HepG2 (cell line): ENCODE results near the gene NLGN2. TPM values are rescaled to one million over a fixed set of nuclear protein-coding genes. Genes with fewer than 3 reads are reported as not detected.
A peak's percentile ranks its signal among the peaks of the same experiment; 100 is the strongest.
"Not testable (repeated sequence)": the region's sequence is repeated elsewhere in the genome, so short reads cannot be mapped to it uniquely, and the experiment has no call there.

Experiments
- ATAC-seq: fragments of 200-7000 bp; cut with Tn5 transposase; 3 replicates; pipeline ENCODE4 v1.9.1; 2020; ENCODE audit warnings: mild to moderate bottlenecking, moderate library complexity
- BruUV-seq: library from RNA; stranded (reverse); fragments of 400-500 nt; replicated peaks from 2 replicates; lab custom pipeline; 2021; lab: Mats Ljungman, UMichigan
- CTCF ChIA-PET: fragments of 300-600 bp; formaldehyde crosslinking; extraction: SDS; loops from one replicate; lab custom pipeline; 2021; ENCODE audit warnings: low total read pairs, inconsistent platforms, low intra/inter-chr PET ratio; lab: Yijun Ruan, JAX
- POLR2A ChIA-PET: fragments of 350-600 bp; sonication (Branson Sonifier 250); formaldehyde crosslinking; loops from one replicate; lab custom pipeline; 2020; ENCODE audit warnings: antibody characterized with exemption, inconsistent platforms; lab: Yijun Ruan, JAX
- DNase-seq: peaks from one replicate; pipeline ENCODE4 v3.0.0-alpha.2; 2015; ENCODE audit warnings: low spot score
- FAIRE-seq: peaks from 3 replicates; lab custom pipeline; 2011; peaks lifted over from hg19 to GRCh38; lab: Jason Lieb, UNC
- H2AFZ ChIP-seq: one replicate; pipeline ENCODE4 v1.6.1; 2011; ENCODE audit warnings: low read length, inconsistent platforms
- H3K27ac ChIP-seq: fragments of 300-600 bp; 3 replicates; pipeline ENCODE4 v1.8.0; 2011; ENCODE audit warnings: mixed run types, mild to moderate bottlenecking, mixed read lengths, low read length, inconsistent platforms; ENCODE audit not compliant: insufficient read depth; ENCODE audit errors: extremely low read length
- H3K27me3 ChIP-seq, 2 experiments: fragments of 200-600 bp in 1 of 2; 2 replicates in 1 of 2; 3 replicates in 1 of 2; pipeline versions ENCODE4 v1.6.0 to v1.8.0; 2011; ENCODE audit warnings: low read length in 2 of 2, mild to moderate bottlenecking in 2 of 2, moderate library complexity in 2 of 2, inconsistent platforms in 1 of 2; ENCODE audit not compliant: insufficient read depth in 2 of 2, control insufficient read depth in 1 of 2
- H3K36me3 ChIP-seq, 2 experiments: fragments of 200-600 bp in 1 of 2; replicated peaks in 1 of 2; 2 replicates in 1 of 2; 3 replicates in 1 of 2; pipeline versions ENCODE4 v1.5.1 to v1.8.0; 2011; ENCODE audit warnings: low read length in 2 of 2, inconsistent platforms in 1 of 2; ENCODE audit not compliant: insufficient read depth in 2 of 2, control insufficient read depth in 1 of 2
- H3K4me1 ChIP-seq: 2 replicates; pipeline ENCODE4 v1.5.1; 2012; ENCODE audit warnings: low read length, inconsistent platforms; ENCODE audit not compliant: insufficient read depth
- H3K4me2 ChIP-seq: 2 replicates; pipeline ENCODE4 v1.6.0; 2011; ENCODE audit warnings: low read depth, low read length, inconsistent platforms
- H3K4me3 ChIP-seq, 3 experiments: fragments of 200-600 bp in 1 of 3; sonication (generic), shearing (Covaris generic) in 1 of 3; replicated peaks in 1 of 3; 2 replicates each; pipeline ENCODE4 v1.5.1; 2011 to 2016; ENCODE audit warnings: low read length in 3 of 3, inconsistent platforms in 2 of 3, low read depth in 2 of 3, mild to moderate bottlenecking in 2 of 3, control low read depth in 1 of 3, mixed read lengths in 1 of 3; ENCODE audit not compliant: insufficient read depth in 1 of 3
- H3K79me2 ChIP-seq: one replicate; pipeline ENCODE4 v1.6.1; 2011; ENCODE audit warnings: low read length, inconsistent platforms; ENCODE audit not compliant: insufficient read depth
- H3K9ac ChIP-seq: 2 replicates; pipeline ENCODE4 v1.6.0; 2011; ENCODE audit warnings: mild to moderate bottlenecking, low read depth, low read length, inconsistent platforms; ENCODE audit not compliant: insufficient read depth
- H3K9me3 ChIP-seq: 2 replicates; pipeline ENCODE4 v1.5.1; 2012; ENCODE audit warnings: mild to moderate bottlenecking, low read length
- H4K20me1 ChIP-seq: 2 replicates; pipeline ENCODE4 v1.6.0; 2011; ENCODE audit warnings: inconsistent platforms, mild to moderate bottlenecking, low read length, moderate library complexity; ENCODE audit not compliant: insufficient read depth
- WGBS: methylation state at CpG from one replicate; pipeline ENCODE4 v1.1.6; 2017; ENCODE audit warnings: low lambda C conversion rate; 5-methylcytosine and 5-hydroxymethylcytosine counted together
- in situ Hi-C: cut with HindIII; loops from 2 replicates; pipeline ENCODE4 v1.10.0; 2017; ENCODE audit warnings: low pct_unique_long_range_greater_than_20kb; ENCODE audit not compliant: extremely low pct_ligation_motif_present
- intact Hi-C: fragments of 100-400 bp; cut with micrococcal nuclease; formaldehyde crosslinking; loops from one replicate; pipeline ENCODE4 v1.10.0; 2022; ENCODE audit not compliant: unreplicated experiment
- polyA plus RNA-seq, 8 experiments: library from polyadenylated mRNA; depleted of rRNA in 3 of 8; stranded (reverse) in 7 of 8; unstranded in 1 of 8; fragments of >200 nt; fragmentation: Illumina TruSeq in 4 of 8; extraction: Trizol in 4 of 8; gene quantifications; 2 replicates each; pipeline versions ENCODE4 v1.2.1 to v1.2.3, GENCODE V29; 2011 to 2016; ENCODE audit warnings: low read depth in 4 of 8, missing spikeins in 1 of 8, mixed read lengths in 1 of 8; ENCODE audit not compliant: insufficient read depth in 1 of 8
- total RNA-seq, 5 experiments: library from RNA; depleted of rRNA; stranded (reverse); fragments of >200 nt; fragmentation: Illumina TruSeq; extraction: Trizol; gene quantifications; 2 replicates each; pipeline ENCODE4 v1.2.3, GENCODE V29; 2016; ENCODE audit warnings: low read depth in 1 of 5
- TF ChIP-seq, protein P1 (sequence below): sonication (generic); formaldehyde crosslinking; IDR thresholded peaks from 2 replicates; pipeline ENCODE4 v1.5.1; 2020; ENCODE audit warnings: missing genetic modification reagents, mild to moderate bottlenecking, borderline replicate concordance

Gene NLGN2
- total and polyA plus RNA-seq, 2 of the 13 experiments (the other 11 are each of a cell fraction or from before 2014, with no cell fraction given): 1.9 to 11.0 TPM

DNA sequence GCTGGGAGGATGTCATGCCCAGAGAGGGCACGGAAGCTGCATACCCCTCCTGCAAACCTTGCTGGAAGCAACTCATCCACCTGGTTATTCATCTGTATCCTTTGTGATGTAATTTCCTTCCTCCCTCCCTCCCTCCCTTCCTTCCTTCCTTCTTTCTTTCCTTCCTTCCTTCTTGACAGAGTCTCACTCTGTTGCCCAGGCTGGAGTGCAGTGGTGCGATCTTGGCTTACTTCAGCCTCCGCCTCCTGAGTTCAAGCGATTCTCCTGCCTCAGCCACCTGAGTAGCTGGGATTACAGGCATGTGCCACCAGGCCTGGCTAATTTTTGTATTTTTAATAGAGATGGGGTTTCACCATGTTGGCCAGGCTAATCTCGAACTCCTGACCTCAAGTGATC lies 39.0 kb upstream of the NLGN2 start:
- in situ Hi-C loops, FAIRE-seq, intact Hi-C loops, H3K36me3 ChIP-seq, ATAC-seq, H2AFZ ChIP-seq, H3K9ac ChIP-seq, H3K27ac ChIP-seq, H4K20me1 ChIP-seq, H3K9me3 ChIP-seq, H3K79me2 ChIP-seq, H3K4me3 ChIP-seq, DNase-seq, BruUV-seq, CTCF ChIA-PET, H3K4me2 ChIP-seq: not testable (repeated sequence)
- H3K4me1 ChIP-seq: peaks cover 14% of the 10 kb centered on the region
- 76% methylated on average over 5 of the region's 5 CpGs for WGBS
- peaks cover 0 to 14% of the 10 kb centered on the region in 2 experiments; a peak in 3 of 5 replicates for H3K27me3 ChIP-seq
- POLR2A ChIA-PET: interaction anchor here (1.2 kb wide), 1 partner anchor 35 kb away, joined by 3 read pairs; the partner anchor contains the start of gene TMEM256

DNA sequence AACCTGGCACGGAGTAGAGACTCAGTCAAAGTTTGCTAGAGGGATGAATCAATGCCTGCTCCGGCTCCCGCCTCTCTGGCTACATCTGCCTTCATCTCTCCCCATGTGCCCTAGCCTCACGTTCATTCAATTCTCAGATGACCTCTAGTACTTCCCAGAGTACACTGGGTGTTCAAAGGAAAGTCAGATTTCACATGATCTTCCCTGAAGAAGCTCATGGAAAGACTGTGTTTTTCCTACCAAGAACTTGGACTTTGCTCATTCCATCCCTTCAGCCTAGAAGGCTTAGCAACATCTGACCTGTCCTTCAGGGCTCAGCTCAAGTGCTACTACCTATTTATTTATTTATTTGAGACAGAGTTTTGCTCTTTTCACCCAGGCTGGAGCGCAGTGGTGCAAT lies 37.8 kb upstream of the NLGN2 start:
- Histone ChIP-seq H4K20me1 (no peaks in the 10 kb centered on the region), H2AFZ (no peak overlapping the region), H3K9ac (no peak overlapping the region), H3K27me3 (peaks cover 0 to 14% of the 10 kb centered on the region in 2 experiments; a peak in 3 of 5 replicates), H3K9me3 (no peaks in the 10 kb centered on the region), H3K4me3 (no peak overlapping the region), H3K4me2 (no peak overlapping the region), H3K79me2 (no peaks in the 10 kb centered on the region), H3K36me3 (no peaks in the 10 kb centered on the region), H3K4me1 (peaks cover 10% of the 10 kb centered on the region), H3K27ac (no peak overlapping the region)
- DNase-seq (no peak), FAIRE-seq (no peak), ATAC-seq (peak; percentile 60; the same call in 2 of the 3 replicates)
- BruUV-seq: no TSS peak
- WGBS: 1% methylated on average over 5 of the region's 5 CpGs
- TF ChIP-seq, protein P1, sequence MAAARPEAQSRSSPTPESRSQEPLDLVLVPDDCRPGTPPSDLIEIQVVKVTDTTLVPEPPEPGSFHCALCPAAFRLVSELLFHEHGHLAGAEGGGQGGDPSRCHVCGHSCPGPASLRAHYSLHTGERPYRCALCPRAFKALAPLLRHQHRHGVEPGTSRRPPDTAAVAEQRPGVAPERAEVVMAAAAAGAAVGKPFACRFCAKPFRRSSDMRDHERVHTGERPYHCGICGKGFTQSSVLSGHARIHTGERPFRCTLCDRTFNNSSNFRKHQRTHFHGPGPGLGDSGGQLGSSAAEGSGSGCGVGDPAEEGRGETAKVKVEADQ (CRISPR knock-in tag): no peak
- ChIA-PET CTCF (no interaction called here), POLR2A (interaction anchor here (1.1 to 1.6 kb wide), 3 partner anchors 10 to 76 kb away, joined by 3 to 8 read pairs (median 3); partner anchors contain the start of gene TMEM256)
- intact Hi-C loops: no loop called here
- in situ Hi-C loops: no loop called here
